Thoracic aorta (tissue), 2 donors: ENCODE measurements around the gene TMEM91. TPM values are rescaled to one million over a fixed set of nuclear protein-coding genes. Genes with fewer than 3 reads are reported as not detected.

Experiments used
- ATAC-seq: fragments of 150-250 bp; one replicate; pipeline ENCODE4 v1.8.0; 2017; ENCODE audit warnings: low read depth; ENCODE audit not compliant: insufficient number of reproducible peaks, low FRiP score
- DNase-seq: peaks from one replicate; pipeline ENCODE4 v3.0.0-alpha.2; 2020; ENCODE audit warnings: low spot score
- H3K27ac ChIP-seq, 2 donors: fragments of 200-600 bp; sonication (generic); 1 replicate in 1 of 2; 2 replicates in 1 of 2; pipeline ENCODE4 v1.5.1; 2016; ENCODE audit warnings: mild to moderate bottlenecking in 2 of 2, moderate library complexity in 2 of 2
- H3K27me3 ChIP-seq: fragments of 200-600 bp; sonication (generic); replicated peaks from 2 replicates; pipeline ENCODE4 v1.6.0; 2016; ENCODE audit warnings: mild to moderate bottlenecking; ENCODE audit not compliant: insufficient read depth
- H3K36me3 ChIP-seq: fragments of 200-600 bp; sonication (generic); one replicate; pipeline ENCODE4 v1.5.1; 2016
- H3K4me1 ChIP-seq, 2 donors: fragments of 200-600 bp; sonication (generic); 1 replicate in 1 of 2; 2 replicates in 1 of 2; pipeline versions ENCODE4 v1.5.1 to v1.6.0; 2016; ENCODE audit warnings: low read depth in 2 of 2, mild to moderate bottlenecking in 1 of 2; ENCODE audit not compliant: control insufficient read depth in 1 of 2
- H3K4me3 ChIP-seq: fragments of 200-600 bp; sonication (generic); 2 replicates; pipeline ENCODE4 v1.5.1; 2016; ENCODE audit warnings: mild to moderate bottlenecking
- H3K9me3 ChIP-seq: fragments of 200-600 bp; sonication (generic); 2 replicates; pipeline ENCODE4 v1.5.1; 2016
- total RNA-seq, 2 donors: library from RNA; depleted of rRNA; stranded (reverse); fragments of >200 nt; gene quantifications; one replicate each; pipeline versions ENCODE4 v1.1.0 to v1.2.3, GENCODE V29; 2016
- TF ChIP-seq, protein P1 (sequence below): fragments of 200-600 bp; sonication (generic); IDR thresholded peaks from one replicate; pipeline ENCODE4 v1.5.1; 2019; ENCODE audit warnings: antibody characterized with exemption

The TMEM91 gene
- total RNA-seq, 2 donors from 2014 or later: 20.0 to 44.0 TPM

DNA sequence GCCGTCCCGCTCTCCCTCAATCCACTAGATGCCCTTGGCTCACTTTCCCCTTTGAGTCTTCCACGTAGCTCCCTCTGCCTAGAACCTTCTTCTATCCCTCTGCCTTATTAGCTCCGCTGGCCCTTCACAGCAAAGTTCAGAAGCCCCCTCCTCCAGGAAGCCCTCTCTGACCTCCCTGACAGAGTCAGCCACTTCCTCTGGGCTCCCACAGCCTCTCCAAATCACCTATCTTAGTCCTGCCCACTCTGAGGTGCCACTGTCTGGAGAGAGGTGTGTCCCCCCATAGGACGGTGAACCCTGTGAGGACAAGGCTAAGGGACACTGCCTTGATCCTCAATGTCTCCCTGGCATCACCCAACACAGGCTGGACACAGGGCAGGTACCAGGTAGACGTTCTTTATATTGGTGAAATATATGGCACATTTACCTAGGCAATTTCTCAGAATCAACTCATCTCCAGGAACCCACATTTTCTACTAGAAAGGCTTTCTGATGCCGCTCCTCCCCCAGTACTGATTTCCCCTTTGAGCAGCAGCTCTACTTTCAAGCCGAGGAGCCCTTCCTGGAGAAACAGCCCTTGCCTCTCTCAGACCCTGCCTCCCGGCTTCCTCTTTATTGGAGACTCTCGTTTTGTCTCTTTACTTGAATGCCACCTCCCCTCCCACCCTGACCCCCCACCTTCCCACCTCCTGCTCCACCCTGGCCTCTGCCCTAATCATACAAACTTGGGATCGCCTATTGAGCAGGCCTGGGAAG lies 19.2 kb upstream of the TMEM91 start:
- H3K27me3 ChIP-seq: no peaks in the 10 kb centered on the region
- H3K36me3 ChIP-seq: no peaks in the 10 kb centered on the region
- ATAC-seq: no peak

DNA sequence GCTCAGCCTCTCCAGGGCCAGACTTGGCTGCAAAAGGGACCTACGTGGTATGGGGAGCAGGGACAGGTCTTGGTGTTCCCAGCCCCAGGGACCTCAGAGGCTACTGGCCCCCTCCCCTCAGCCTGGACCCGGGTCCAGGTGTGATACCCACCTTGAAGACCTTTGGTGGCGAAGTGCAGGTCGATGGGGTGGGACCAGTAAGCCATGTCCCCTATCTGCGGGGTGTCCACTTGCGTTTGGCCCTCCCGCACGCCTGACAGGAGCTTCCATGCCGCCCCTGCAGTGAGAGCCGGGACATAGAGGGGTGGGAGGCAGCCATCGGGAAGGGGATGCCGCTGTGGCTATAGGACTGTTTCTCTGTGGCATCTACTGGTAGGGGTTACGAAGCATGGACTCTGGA lies 18.6 kb upstream of the TMEM91 start:
- TF ChIP-seq, protein P1, sequence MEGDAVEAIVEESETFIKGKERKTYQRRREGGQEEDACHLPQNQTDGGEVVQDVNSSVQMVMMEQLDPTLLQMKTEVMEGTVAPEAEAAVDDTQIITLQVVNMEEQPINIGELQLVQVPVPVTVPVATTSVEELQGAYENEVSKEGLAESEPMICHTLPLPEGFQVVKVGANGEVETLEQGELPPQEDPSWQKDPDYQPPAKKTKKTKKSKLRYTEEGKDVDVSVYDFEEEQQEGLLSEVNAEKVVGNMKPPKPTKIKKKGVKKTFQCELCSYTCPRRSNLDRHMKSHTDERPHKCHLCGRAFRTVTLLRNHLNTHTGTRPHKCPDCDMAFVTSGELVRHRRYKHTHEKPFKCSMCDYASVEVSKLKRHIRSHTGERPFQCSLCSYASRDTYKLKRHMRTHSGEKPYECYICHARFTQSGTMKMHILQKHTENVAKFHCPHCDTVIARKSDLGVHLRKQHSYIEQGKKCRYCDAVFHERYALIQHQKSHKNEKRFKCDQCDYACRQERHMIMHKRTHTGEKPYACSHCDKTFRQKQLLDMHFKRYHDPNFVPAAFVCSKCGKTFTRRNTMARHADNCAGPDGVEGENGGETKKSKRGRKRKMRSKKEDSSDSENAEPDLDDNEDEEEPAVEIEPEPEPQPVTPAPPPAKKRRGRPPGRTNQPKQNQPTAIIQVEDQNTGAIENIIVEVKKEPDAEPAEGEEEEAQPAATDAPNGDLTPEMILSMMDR: no peak
- no peaks in the 10 kb centered on the region for H3K27me3 ChIP-seq
- H3K4me3 ChIP-seq: no peak overlapping the region
- H3K4me1 ChIP-seq: peaks cover 0 to 3% of the 10 kb centered on the region in 2 donors
- ATAC-seq: no peak
- no peaks in the 10 kb centered on the region for H3K9me3 ChIP-seq
- H3K27ac ChIP-seq: no peak overlapping the region
- H3K36me3 ChIP-seq: no peaks in the 10 kb centered on the region
- no peak for DNase-seq

More for the DNA sequence above, 19.2 kb upstream of the TMEM91 start:
- DNase-seq: no peak
- TF ChIP-seq, protein P1: no peak
- no peak overlapping the region for H3K4me3 ChIP-seq
- no peaks in the 10 kb centered on the region for H3K4me1 ChIP-seq
- H3K27ac ChIP-seq: no peak overlapping the region
- H3K9me3 ChIP-seq: no peaks in the 10 kb centered on the region

DNA sequence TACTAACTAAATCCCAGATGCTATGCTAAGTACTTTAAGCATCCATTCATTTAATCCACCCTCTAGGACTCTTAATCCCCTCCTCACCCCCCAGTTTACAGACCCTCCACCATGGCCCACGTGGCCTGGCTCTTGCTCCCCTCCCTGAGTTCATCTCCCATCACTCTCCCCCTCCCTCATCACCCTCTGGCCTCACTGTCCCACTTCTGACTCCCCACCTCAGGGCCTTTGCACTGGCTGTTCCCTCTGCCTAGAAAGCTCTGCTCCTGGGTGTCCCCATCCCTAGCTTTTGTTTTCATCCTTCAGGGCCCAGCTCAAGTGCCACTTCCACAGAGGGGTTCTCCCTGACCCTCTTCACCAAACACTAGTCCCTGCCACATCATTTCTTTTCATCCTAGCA lies 16.6 kb upstream of the TMEM91 start:
- no peak for ATAC-seq
- Histone ChIP-seq H3K36me3 (no peaks in the 10 kb centered on the region), H3K4me1 (peaks cover 3 to 10% of the 10 kb centered on the region in 2 donors), H3K27ac (no peak overlapping the region), H3K27me3 (no peaks in the 10 kb centered on the region), H3K9me3 (no peaks in the 10 kb centered on the region), H3K4me3 (no peak overlapping the region)
- TF ChIP-seq, protein P1: no peak
- DNase-seq: no peak

DNA sequence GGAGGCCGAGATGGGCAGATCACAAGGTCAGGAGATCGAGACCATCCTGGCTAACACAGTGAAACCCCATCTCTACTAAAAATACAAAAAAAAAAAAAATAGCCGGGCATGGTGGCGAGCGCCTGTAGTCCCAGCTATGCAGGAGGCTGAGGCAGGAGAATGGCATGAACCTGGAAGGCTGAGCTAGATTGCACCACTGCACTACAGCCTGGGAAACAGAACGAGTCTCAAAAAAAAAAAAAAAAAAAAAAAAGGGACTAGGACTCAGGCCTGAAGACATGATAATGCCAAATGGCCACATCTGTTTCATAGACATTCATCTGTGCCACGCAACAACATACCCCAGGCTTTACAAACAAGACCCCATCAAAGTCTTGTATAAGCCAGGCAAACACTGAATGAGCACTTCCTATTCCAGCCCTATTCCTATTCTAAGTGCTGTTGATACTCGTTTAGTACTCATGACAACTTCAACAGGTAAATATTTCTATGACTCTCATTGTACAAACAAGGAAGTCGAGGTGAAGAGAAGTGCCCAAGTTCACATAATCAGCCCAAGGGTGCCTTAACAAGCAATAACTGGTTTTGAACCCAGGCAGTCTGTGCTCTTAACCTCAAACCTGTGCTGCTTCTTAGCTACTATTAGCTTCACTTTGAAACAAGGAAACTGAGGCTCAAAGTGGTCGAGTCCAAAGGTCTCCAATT lies 14.0 kb upstream of the TMEM91 start:
- TF ChIP-seq, protein P1: no peak
- Histone ChIP-seq H3K27ac (no peak overlapping the region), H3K36me3 (no peaks in the 10 kb centered on the region), H3K27me3 (no peaks in the 10 kb centered on the region), H3K4me3 (no peak overlapping the region), H3K4me1 (peaks cover 3 to 10% of the 10 kb centered on the region in 2 donors), H3K9me3 (no peaks in the 10 kb centered on the region)
- DNase-seq: no peak
- no peak for ATAC-seq

DNA sequence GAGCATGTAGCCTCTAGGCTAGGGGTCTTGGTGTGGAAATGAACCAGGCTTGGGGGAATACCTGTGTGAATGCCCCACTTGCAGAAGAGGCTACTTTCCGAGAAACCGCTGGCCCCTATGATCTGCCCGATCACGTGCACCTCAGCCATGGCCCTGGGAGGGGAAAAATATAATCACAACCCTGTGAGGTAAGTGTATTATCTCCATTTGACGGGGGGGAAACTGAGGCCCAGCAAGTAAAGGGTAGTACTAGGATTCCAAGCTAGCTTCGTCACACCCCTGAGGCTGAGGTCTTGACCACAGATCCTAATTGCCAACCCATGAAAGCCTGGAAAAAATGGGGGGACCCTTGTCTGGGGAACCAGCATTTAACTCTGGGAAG lies 13.0 kb upstream of the TMEM91 start:
- TF ChIP-seq, protein P1: no peak
- no peaks in the 10 kb centered on the region for H3K36me3 ChIP-seq
- no peaks in the 10 kb centered on the region for H3K9me3 ChIP-seq
- DNase-seq (no peak), ATAC-seq (no peak)
- no peaks in the 10 kb centered on the region for H3K27me3 ChIP-seq
- peak overlapping the region; percentile 93 for H3K4me3 ChIP-seq
- peaks cover 11 to 20% of the 10 kb centered on the region in 2 donors for H3K4me1 ChIP-seq
- peak overlapping the region; percentile 96 to 97 for H3K27ac ChIP-seq
